BJ (cell line): ENCODE results near the gene ERVMER34-1. TPM values are rescaled to one million over a fixed set of nuclear protein-coding genes. Genes with fewer than 3 reads are reported as not detected.

ENCODE experiments used
- CTCF ChIA-PET: fragments of 350-600 bp; formaldehyde crosslinking; extraction: SDS; loops from one replicate; lab custom pipeline; 2021; ENCODE audit warnings: antibody characterized with exemption, inconsistent platforms; lab: Yijun Ruan, JAX
- POLR2A ChIA-PET: fragments of 300-600 bp; sonication (Branson Sonifier 250); formaldehyde crosslinking; extraction: SDS; loops from one replicate; lab custom pipeline; 2021; ENCODE audit warnings: antibody characterized with exemption; lab: Charles Lee
- DNase-seq: peaks from one replicate; pipeline ENCODE4 v3.0.0-alpha.2; 2011; ENCODE audit warnings: low read depth
- H3K27me3 ChIP-seq: 2 replicates; pipeline ENCODE4 v1.6.0; 2011; ENCODE audit warnings: low read length; ENCODE audit not compliant: control insufficient read depth, insufficient read depth
- H3K36me3 ChIP-seq: 2 replicates; pipeline ENCODE4 v1.5.1; 2011; ENCODE audit warnings: low read length; ENCODE audit not compliant: control insufficient read depth, insufficient read depth
- H3K4me3 ChIP-seq: 2 replicates; pipeline ENCODE4 v1.5.1; 2011; ENCODE audit warnings: low read depth, mild to moderate bottlenecking, control low read depth, low read length
- polyA plus RNA-seq: library from polyadenylated mRNA; depleted of rRNA; stranded (reverse); fragments of >200 nt; gene quantifications from 2 replicates; pipeline ENCODE4 v1.2.3, GENCODE V29; 2011
- TF ChIP-seq, protein P1 (sequence below): IDR thresholded peaks from 2 replicates; pipeline ENCODE4 v1.5.1; 2011; ENCODE audit warnings: low read depth, mild to moderate bottlenecking, control low read depth, inconsistent platforms, low read length, moderate library complexity; ENCODE audit not compliant: insufficient read depth

The ERVMER34-1 gene
- polyA plus RNA-seq, 1 experiment: 0.05 TPM

GRCh38 chr4:52744588-52744987 lies 6.6 kb downstream of the ERVMER34-1 start:
- no peaks in the 10 kb centered on the region; the same call in 1 of the 2 replicates for H3K27me3 ChIP-seq
- no peak overlapping the region for H3K4me3 ChIP-seq
- ChIA-PET CTCF (no interaction called here), POLR2A (no interaction called here)
- DNase-seq: no peak
- H3K36me3 ChIP-seq: no peaks in the 10 kb centered on the region
- TF ChIP-seq, protein P1, sequence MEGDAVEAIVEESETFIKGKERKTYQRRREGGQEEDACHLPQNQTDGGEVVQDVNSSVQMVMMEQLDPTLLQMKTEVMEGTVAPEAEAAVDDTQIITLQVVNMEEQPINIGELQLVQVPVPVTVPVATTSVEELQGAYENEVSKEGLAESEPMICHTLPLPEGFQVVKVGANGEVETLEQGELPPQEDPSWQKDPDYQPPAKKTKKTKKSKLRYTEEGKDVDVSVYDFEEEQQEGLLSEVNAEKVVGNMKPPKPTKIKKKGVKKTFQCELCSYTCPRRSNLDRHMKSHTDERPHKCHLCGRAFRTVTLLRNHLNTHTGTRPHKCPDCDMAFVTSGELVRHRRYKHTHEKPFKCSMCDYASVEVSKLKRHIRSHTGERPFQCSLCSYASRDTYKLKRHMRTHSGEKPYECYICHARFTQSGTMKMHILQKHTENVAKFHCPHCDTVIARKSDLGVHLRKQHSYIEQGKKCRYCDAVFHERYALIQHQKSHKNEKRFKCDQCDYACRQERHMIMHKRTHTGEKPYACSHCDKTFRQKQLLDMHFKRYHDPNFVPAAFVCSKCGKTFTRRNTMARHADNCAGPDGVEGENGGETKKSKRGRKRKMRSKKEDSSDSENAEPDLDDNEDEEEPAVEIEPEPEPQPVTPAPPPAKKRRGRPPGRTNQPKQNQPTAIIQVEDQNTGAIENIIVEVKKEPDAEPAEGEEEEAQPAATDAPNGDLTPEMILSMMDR: no peak

DNA sequence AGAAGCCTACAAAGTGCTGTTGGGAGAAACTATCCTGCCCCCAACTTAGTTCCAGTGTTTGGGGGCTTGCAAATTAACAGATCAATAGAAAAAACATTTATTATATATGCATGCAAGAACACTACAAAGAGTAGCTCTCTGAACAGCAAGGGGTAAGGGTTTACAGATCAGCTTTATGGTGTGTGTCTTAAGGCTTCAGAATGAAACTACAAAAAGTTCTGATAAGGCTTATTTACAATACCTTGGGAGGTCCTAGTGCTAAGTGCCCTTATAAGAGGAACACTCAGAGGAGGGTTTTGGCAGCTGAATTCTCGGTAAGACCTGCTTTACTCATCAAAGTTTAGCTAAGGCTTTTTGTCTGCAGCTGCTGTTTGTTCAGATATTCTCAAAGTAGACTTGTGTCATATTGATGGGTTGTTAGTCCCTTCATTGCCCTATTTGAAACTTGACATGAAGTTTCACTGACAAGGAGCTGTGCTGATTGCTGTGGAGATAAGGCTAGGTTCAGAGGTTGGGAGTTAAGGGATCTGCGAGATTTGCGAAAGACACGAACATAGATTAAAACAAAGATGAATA lies 7.7 kb downstream of the ERVMER34-1 start:
- Histone ChIP-seq H3K36me3 (no peaks in the 10 kb centered on the region), H3K27me3 (no peaks in the 10 kb centered on the region; the same call in 1 of the 2 replicates), H3K4me3 (no peak overlapping the region)
- TF ChIP-seq, protein P1: no peak
- CTCF ChIA-PET: no interaction called here
- POLR2A ChIA-PET: no interaction called here
- DNase-seq: no peak

- CTCF ChIA-PET: interaction anchor here (0.8 kb wide), 1 partner anchor 12 kb away, joined by 3 read pairs; no protein-coding TSS in a partner anchor
- TF ChIP-seq, protein P1: no peak
- no peak for DNase-seq
- POLR2A ChIA-PET: no interaction called here
- Histone ChIP-seq H3K36me3 (no peaks in the 10 kb centered on the region), H3K4me3 (no peak overlapping the region), H3K27me3 (no peaks in the 10 kb centered on the region; the same call in 1 of the 2 replicates)
Observed at GRCh38 chr4:52729586-52729985, 21.6 kb downstream of the ERVMER34-1 start.

DNA sequence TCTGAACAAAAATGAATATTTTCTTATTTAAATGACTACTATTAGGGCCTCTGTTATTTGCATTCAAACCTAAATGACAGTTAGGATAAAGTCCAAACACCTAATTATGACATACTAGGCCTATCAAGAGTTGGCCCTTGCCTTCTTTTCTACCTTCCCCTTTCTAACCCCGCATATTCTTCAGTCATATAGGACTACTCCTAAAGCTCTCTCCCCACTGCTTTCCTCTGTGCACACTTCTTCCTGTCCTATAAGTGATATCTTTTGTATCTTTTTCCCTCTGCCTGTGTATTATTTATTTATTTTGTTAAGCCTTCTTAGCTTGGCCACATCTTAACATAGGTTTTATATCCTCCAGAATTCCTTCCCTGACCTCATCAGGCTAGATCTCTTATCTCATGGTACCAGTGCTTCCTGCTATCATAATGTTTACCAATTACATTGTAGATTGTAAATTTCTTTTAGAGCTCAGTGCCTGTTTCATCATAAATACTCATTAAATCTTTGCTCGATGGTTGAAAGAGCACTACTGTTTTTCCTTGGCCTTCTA lies 22.5 kb downstream of the ERVMER34-1 start:
- ChIA-PET POLR2A (no interaction called here), CTCF (no interaction called here)
- Histone ChIP-seq H3K27me3 (no peaks in the 10 kb centered on the region; the same call in 1 of the 2 replicates), H3K36me3 (no peaks in the 10 kb centered on the region), H3K4me3 (no peak overlapping the region)
- TF ChIP-seq, protein P1: no peak
- DNase-seq: no peak

GRCh38 chr4:52726826-52727580 lies 24.2 kb downstream of the ERVMER34-1 start:
- TF ChIP-seq, protein P1: no peak
- ChIA-PET CTCF (interaction anchor here (1.1 to 1.6 kb wide), 2 partner anchors 8 to 181 kb away, joined by 3 to 7 read pairs; no protein-coding TSS in a partner anchor), POLR2A (no interaction called here)
- no peaks in the 10 kb centered on the region; the same call in 1 of the 2 replicates for H3K27me3 ChIP-seq
- no peak overlapping the region for H3K4me3 ChIP-seq
- H3K36me3 ChIP-seq: no peaks in the 10 kb centered on the region
- DNase-seq: no peak
